Activated naive CD4-positive, alpha-beta T cell treated with Interleukin-2 at 50 U/mL for 16 hours (primary cell): ENCODE measurements around the gene SP140L.
"Not testable (repeated sequence)": the region's sequence is repeated elsewhere in the genome, so short reads cannot be mapped to it uniquely, and the experiment has no call there.

ENCODE experiments used
- DNase-seq: peaks from one replicate; pipeline ENCODE4 v3.0.0-alpha.2; 2020

Gene SP140L

DNA sequence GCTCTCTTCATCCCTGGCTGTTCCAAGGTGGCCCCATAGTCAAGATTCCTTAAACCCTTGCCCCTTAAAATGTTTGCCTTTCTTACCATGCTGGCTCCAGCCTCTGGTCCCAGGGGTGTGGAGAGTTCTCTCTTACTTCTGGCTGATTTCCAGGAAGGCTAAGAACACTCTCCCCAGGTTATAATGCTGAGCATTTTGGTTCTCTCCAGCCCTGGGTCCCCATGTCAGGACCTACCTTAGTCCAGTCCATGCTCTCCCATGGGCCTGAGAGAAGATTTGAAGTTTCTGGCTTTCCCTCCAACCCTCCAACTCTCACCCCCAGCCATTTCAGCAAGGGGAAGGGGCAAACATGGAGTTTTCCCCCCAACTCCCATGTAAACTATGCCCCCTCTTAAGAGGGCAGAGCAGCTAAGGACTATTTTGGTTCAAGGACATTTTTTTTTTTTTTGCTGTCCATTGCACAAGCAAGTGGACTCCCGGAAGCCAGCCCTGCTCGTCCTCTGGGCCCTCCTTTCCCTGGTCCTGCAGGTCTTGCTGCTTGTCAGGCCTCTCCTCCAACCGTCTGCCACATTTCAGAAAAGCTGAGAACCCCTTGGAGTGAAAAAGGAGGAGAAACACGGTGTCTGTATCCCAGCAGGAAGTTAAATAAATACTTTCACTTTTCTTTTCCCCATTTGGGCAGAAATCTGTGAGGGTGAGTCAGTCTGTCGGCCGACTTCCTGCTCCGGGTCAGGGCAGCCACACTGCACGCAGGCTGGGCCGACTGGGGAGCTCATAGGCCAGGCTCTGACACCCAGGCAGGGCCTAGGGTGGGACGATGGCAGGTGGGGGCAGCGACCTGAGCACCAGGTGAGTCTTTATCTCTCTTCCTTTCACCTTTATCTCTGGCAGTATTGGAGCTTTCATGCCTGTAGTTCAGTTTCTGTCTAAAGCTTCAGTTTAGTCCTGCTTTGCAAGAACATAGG lies at the start of gene SP140L:
Gene SP140L, plus strand, starts transcription at position 741 of the 965 bp plus-strand sequence. Its CDS starts 77 bp downstream, at position 818.
- DNase-seq, result peak; percentile 80

DNA sequence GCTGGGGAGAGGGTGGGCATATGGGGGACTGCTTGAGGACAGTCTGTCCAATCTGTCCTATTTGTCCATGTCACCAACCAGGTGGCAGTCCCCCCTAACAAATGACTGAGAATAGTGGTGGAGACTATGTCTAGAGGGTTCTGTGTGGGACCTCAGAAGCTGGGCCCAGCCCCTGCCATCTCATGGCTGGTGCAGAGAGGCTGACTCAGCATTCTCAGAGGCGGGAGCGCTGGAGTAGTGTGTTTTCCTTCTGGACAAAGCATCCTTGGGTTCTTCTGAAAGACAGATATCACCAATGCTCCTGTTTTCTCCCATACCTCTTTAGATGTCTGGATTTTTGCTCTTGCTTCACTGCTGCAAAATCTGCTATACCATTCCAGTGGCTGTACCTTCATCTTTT lies 44.1 kb upstream of the SP140L start:
- DNase-seq, result no peak

DNA sequence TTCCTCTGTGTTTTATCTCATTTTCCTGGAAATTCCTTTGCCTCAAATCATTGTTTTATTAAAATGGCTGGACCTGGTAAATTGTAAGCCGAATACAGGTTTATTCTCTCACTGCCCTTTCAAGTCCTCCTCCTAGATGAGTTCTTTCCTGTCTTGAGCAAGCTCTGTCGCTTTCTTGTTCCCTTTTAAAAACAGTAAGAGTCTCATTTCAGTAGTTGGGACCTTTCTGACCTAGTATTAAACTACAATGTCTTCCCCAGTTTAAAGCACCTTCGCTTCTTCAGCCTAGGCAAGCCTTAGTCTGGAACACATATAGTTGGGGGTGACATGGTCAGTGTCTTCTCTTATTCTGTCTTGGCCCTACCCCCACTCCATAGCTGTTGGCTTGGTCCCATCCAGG lies 40.9 kb upstream of the SP140L start:
- DNase-seq, result no peak

DNA sequence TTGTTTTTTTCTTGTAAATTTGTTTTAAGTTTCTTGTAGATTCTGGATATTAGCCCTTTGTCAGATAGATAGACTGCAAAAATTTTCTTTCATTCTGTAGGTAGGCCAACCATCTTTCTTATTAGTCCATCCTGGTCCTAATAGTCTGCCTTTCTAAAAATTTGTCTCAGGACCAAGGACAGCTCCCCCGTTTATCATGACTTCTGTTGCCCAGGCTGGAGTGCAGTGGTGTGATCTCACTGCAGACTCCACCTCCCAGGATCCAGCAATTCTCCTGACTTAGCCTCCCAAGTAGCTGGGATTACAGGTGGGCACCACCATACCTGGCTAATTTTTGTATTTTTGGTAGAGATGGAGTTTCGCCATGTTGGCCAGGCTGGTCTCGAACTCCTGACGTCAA lies 37.7 kb upstream of the SP140L start:
- not testable (repeated sequence) for DNase-seq

DNA sequence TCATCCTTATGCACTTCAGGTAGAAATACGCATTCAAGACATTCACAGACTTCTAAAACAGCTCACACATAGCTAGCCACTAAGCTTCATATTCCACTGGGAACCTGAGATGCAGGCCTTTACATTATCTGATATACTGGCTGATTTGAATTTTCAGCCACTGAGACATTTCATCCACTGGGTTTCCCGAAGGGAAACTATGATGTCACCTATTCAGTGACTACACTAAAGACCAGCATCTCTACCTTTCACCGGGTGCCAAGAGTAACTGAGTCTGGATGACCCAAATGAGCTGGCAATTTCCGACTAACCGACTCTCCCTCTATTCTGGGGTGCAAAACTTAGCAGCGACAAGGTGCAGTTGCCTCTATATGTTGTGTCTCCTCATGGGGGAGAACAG lies 31.8 kb upstream of the SP140L start:
- DNase-seq, result no peak

DNA sequence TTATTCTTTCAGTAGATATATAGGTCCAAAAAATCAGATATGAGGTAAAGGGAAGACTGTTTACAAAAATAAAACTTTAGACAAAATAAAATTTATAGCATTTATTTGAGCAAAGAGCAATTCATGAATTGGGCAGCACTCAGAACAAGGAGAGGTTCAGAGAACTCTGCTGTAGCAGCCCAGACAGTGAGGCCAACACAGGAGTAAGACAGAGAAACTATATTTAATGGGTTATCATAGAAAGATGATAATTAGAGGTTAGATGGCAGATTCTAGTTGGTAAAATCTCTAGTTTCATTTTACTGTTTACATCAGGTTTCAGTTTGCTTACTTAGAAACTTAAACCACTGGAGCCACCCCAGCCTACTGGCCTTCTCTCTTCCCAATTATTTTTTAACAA lies 30.1 kb upstream of the SP140L start:
- no peak for DNase-seq

DNA sequence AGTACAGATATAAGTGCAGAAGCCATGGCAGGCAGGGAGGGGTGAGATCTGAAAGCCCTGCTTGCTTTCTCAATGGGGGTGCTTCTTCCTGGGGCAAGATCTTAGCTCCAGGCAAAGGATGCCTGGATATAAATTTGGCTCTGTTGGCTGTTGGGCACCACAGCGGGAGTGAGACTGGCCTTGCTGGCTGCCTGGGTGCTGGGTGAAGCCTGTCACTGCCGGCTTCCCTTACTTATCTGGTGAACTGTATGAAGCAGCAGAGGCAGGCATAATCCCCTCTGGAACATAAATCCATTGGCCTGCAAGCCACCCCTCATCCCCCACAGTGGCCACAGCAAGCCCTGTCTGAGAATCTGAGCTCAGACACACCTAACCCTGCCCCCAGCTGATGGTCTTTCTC lies 27.4 kb upstream of the SP140L start:
- DNase-seq, result no peak

DNA sequence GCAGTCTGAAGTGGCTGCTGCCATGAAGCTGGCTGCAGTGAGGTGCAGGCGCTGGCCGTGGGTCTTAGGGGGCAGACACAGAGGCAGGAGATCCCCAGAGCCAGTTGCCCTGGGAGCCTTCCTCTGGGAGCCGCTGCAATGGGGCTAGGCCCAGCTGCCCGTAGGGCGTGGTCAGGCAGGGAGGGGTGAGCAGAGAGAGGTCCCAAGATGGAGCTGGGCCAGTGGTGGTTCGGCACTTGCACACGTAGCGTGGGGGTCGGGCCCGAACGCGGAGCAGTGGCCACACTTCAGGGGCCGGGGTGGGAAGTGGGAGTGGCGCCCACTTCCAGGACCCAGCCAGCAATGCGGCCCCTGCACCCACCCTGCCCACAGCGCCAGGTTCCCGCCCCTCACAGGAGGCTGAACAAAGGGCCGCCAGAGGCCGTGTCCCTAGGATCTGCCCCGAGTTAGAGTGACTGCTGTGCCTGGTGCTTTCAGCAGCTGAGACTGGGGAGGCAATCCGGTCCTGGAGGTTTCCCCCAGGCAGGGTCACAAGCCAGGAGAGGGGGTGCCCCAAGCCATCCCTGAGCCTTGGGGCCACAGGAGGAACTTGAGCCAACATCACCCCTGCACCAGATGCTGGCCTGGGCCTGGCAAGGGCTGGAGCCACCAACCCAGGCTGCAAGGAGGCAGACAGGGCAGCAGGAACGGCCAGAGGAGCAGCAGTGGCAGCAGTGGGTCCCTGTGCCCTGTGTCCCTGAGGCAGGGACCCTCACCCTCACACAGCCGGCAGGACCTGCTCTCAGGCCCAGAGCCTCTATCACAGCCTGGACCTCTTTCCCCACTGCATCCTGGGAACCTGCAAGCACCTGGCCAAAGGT lies 21.3 kb upstream of the SP140L start:
- no peak for DNase-seq

DNA sequence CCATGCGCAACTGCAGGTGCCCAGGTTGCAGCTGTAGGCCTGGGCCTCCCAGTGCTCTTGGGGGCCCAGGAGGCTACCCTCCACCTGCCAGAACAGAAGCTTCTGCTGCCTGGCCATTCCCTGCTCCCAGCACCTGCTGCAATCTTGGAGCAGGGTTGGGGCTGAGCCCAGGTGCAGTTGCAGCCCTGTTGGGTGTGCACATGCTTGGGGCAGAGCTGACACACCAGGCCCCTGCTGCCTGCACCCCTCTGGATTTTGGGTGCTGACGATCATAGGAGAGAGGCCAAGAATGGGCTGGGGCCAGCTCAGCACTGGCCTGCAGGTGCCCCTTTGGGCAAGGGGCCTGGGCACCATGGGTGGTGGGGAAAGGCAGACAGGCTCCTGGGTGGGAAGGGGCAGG lies 20.5 kb upstream of the SP140L start:
- DNase-seq, result no peak

DNA sequence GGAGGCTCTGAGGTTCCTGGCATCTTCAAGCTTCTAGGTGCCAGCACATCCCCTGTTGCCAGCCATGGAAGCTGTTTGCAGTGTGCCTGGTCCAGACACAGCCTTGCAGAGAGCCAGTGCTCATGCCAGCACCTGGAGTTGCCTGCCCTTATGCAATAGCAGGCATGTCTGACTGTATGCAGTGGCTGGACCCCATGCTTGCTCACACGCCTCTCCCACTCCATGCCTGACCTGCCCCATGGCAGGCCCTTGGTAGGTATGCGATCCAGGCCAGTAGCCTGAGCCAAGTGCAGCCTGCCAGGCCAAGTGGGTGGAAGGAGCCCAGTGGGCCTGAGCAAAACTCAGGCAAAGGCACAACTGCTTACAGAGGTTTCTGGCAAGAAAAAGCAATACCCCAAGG lies 19.5 kb upstream of the SP140L start:
- DNase-seq, result no peak

DNA sequence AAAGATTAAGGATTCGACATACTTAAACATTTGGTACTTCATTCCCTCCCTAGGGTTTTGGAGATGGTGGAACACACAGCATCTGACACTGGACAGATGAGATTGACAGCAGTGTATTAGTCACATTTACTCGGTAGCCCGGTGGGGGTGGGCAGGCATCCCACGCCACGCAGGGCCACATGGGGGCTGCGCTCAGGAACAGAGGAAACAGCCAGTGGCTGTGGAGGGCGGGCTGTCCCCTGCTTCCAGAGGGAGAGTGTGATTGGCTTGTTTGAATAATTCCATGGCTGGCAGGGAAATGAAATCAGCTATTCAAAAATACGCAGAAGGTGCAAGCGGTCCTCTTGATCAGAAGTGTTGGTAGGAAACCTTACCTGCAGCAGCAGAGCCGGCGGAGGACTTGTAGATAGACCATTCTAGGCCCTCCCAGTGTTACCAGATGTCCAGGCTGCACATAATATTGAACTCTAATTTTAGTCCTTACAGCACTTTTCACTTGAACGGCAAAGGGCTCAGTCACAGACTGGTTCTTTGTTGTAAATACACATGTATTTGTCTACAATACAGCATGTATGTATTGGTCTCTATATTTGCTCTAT lies 18.5 kb upstream of the SP140L start:
- no peak for DNase-seq

DNA sequence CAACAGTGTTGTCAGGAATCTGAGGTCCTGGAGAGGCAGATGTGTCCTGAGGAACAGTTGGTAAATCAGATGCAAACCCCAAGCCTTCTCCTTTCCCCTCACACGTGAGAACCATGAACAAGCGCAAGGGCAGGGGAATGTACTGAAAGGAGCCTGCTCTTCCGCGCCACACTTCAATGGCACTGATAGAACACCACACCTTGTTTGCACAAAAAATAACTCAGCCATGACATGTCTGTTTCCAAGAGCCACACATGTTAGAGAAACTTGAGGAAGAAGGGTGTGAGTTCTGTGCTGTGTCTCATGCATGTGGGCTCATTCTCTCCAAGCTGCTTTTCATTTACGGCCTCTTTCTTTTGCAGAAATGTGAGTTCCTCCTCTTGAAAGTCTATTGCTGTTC lies 16.2 kb upstream of the SP140L start:
- not testable (repeated sequence) for DNase-seq

DNA sequence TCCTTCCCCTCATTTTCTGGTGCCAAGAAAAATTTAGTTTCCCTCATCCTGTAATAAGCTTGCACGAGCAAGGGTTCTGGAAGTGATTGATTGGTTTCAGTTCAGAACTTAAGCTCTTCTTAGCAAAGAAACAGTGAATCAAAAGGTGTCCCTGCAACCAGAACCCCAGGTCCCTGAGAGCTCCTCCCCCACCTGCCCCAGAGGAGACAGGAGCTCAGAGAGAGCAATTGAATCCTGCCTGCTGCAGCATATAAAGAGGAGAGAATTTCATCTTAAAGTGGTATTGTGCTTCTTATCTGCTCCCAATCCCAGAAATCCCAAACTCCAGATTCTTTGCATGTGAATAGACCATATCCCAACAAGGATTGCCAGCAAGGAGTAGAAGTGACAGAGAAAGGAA lies 15.4 kb upstream of the SP140L start:
- not testable (repeated sequence) for DNase-seq

DNA sequence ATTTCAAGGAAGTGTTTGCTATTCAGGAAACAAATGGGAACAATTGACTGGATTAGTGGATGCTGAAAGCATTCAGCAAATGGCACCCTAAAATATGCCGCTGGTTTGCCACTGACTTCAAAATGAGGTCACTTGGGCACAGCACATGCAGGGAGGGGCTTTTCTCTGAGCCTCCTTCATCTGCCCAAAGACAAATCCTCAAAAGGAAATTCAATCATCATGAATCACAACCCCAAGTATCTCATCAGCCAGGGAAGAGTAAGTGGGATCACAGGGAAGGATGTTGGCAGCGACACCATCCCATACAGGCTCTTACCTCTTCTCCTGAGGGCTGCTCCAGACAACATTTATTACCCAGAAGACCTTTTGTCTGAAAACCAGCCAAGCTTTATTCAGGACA lies 14.4 kb upstream of the SP140L start:
- no peak for DNase-seq

DNA sequence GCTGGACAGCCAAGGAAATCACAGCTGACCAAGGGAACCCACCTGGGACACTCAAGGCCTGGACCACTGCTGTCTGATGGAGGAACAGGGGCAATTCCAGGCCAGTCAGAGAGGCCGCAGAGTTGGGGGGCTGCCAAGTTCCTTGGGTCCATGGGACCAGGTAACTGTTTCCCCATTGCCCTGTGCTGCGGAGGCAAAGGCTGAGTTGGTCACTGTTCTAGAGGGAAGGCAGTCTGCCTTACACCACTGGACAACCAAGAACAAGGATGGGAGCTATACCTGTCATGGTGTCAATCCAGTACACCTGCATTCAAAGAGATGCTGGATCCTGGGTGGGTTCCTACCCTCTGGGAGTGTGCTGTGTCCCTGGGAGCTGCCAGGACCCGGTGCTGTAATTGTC lies 9.6 kb upstream of the SP140L start:
- DNase-seq, result no peak

DNA sequence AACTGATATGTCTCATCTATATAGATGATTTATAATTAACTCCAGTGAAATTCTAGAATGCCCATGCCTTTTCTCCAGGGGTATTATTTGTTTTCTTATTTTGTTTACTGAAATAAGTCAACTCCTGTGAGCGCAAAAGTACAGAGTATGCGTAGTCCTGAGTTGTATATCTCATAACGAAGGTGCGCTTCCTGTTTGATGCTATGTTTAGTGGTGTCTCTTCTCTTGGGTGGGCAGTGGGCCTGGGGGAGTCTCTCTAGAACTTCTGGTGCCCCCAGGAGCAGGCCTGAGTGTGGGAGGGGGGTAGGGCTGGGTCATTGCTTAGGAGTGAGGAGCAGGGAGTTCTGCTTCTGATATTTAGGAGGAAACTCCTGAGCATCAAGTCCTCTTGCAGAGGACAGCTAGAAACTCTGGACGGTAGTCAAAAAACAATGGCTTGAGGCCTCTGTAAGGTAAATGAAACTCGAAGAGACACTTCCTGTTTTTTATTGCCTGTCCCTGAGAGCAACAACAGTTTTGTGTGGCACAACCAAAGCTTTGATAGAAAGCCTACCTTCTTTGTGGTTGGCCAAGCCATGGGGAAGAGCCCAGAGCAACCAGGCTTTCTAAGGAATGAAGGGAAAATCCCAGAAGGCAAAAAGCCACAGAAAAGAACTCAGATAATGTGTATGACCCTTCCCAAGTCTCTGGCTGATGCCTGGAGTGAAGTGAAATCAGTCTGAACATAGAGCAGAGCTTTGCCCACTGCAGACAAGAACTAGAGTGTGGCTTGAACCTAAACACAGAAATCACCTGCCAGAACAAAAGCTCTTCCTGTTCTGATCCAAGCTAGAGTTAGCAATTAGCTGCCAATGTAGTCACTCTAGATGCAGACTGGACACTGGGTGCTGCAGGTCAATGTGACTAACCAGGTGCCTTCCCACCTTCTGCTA lies 8.5 kb upstream of the SP140L start:
- DNase-seq, result no peak

DNA sequence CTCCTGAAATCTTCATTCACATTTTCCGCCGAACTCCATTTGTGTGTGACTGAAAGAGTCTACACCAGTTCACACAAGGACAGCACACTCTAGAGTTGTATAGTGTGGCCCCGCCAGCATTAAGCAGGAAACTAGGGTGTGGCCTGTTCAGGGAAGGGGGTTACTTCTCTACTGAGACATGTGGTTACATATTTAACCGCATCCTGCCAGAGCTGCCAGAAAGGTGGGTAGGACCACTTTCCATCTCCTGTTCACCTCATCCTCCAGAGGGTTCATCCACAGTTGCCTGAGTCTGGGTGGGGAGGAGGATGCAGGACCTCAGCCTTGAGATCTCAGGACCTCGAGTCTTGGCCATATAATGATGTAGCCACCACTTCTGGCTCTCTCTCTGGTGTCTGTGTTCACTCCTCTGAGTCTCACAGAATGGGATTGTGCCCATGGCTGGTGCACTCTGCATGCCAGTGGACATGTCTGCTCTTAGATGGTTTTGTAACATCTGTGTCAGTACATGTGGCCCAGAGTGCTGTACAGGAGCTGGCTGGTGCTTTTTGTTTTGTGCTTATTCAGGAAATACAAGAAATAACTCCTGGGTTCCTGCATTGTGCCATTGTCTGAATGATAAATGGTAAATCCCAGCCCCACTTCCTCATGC lies 7.7 kb upstream of the SP140L start:
- DNase-seq, result peak; percentile 62

DNA sequence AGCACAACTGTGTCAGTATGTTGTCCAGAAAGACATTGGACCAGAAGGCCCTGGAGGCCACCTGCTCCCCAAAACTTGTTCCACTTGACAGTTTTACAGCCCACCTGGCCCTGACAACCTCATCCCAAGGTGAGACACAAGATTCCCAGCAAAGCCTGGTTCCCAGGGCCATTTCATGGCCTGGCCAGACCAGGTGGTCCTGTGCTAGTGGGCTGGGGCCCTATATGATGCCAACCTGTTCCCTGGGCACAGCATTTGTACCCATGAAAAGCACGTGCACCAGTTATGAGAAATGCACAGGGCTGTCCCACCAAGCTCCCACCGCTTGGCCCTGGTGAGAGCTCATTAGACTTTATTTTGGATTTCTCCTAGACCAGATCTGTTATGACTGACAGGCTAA lies 6.0 kb upstream of the SP140L start:
- DNase-seq, result no peak

DNA sequence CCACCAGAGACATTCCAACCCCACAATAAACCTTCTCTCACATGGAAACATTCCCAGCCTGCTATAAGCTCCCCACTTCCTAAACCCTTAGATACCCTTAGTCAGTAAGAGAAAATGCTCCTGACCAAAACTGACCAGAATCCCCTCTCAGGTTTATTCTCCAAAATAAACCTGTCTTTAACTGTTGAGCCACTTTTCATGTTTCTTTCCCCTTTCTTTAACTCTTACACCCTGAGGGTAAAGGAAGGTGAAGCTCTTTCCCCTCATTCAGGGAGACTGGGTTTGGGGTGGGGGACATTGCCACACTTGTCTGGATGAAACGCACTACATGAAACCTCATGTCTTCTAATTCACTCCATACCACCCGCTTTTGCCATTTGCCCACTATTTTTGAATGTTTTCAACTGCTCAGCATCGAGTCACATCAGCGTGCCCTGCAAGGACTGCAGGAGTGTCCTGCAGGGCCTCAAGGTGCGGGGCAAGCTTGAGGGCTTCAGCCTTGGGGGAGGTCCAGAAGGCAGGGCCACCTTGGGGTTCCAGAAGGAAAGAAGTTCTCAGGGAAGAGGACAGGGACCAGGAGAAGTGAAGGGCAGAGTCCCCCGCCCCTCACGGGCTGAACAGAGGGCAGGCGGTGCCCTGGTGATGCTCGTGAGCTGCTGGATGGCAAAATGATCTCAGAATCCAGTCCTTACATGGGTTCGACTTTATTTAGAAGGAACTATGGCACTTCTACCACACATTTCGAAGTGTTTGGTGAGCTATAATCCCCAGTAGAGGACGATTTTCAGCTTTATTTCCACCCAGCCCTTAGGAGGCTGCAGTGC lies 4.2 kb upstream of the SP140L start:
- DNase-seq, result no peak

DNA sequence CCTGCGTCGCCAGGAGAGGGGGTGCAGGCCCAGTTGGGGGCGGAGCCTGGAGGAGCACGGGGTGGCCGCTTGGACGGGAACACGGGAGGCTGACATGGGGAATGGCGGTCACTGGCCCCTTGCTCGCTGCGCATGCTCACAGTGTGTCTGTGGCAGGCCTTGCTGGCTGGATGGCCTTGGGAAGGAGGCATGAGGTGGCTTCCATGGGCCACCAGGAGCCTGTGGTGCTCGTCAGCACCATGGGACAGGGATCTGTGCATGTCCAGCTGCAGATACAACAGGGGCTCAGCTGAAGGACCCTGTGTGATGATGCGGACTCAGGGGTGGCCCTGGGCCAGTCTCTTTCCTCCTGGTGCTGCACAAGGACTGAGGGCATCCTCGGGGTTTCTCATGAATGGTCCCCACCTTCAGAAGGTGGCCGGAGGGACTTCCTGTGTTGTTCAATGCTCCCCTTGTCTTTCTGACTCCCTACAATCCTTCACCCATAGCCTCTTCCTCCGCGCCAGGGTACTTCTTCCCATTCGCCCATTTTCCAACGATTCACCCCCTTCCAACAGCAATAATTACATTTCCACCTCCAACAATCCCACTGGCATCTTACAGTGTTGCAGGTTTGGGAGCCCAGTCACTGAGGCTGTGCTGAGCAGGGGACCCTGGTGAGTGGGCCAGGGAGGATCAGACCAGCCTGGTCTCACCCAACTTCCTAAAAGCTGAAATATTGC lies 3.4 kb upstream of the SP140L start:
- DNase-seq, result no peak
